Body of pancreas (tissue), 4 donors: ENCODE measurements around the gene RYR3.

Source experiments
- CTCF ChIP-seq, 7 experiments: fragments of 450-650 bp in 4 of 7; fragments of 200-600 bp in 3 of 7; sonication (generic) in 3 of 7; IDR thresholded peaks; one replicate each; pipeline ENCODE4 v1.5.1; 2016 to 2019; ENCODE audit warnings: antibody characterized with exemption in 7 of 7
- POLR2A ChIP-seq, 3 donors: fragments of 450-650 bp; IDR thresholded peaks; one replicate each; pipeline ENCODE4 v1.6.1; 2016; ENCODE audit warnings: antibody characterized with exemption in 3 of 3, mild to moderate bottlenecking in 2 of 3

GRCh38 chr15:33569036-33569435 is 258.3 kb downstream of the RYR3 start:
- TF ChIP-seq CTCF (IDR thresholded peaks at IDR 0.05) (no peak), POLR2A (IDR thresholded peaks at IDR 0.05) (no peak)
